ENCODE data around the gene SCNN1B.

Gene SCNN1B

DNA sequence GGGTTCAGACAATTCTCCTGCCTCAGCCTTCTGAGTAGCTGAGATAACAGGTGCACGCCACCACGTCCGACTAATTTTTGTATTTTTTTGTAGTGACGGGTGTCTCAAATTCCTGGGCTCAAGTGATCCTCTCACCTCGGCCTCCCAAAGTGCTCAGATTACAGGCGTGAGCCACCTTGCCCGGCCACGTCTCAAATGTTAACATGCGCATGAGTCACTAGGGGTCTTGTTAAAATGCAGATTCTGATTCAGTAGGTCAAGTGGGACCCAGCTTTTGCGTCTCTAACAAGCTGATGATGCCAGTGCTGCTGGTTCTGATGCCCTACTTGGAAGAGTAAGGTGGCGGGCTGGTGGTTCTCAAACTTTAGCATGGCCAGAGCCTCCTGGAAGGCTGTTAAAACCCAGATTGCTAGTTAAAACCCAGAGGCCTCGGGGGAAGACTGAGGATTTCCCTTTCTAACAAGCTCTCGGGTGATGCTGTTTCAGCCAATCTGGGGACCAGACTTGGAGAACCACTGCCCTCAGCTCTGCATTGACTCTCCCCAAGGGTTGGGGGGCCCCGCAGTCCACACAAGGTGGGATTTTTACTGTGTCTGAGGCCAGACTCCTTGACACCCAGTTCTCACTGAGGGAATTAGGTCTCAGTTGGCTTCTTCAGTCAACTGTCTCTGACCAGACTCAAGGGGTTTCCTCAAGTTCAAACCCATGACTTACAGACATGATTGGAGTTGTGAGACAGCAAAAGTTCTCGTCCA, 17.9 kb downstream of the SCNN1B start:
- in situ Hi-C loops (cut with MboI; ENCODE audit: low sequenced_read_pairs): no loop called here

DNA sequence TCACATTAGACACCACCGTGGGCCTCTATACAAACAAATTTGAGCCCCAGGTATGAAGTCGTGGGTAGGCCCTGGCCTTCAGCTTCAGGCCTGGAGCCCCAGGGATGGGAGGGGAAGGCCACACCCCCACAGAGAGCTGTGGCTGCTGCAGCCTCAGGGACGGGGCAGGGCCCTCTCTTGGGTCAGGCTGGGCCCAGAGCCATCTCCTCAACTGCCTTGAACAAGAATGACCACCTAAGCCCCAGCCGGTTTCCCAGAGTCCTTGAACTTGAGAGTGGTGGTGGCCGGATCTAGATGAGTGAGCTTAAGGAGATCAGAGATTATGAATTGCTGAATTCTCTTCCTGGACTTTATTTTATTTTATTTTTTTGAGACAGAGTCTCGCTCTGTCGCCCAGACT, 18.6 kb downstream of the SCNN1B start:
- in situ Hi-C loops (cut with MboI; ENCODE audit: low sequenced_read_pairs): no loop called here

DNA sequence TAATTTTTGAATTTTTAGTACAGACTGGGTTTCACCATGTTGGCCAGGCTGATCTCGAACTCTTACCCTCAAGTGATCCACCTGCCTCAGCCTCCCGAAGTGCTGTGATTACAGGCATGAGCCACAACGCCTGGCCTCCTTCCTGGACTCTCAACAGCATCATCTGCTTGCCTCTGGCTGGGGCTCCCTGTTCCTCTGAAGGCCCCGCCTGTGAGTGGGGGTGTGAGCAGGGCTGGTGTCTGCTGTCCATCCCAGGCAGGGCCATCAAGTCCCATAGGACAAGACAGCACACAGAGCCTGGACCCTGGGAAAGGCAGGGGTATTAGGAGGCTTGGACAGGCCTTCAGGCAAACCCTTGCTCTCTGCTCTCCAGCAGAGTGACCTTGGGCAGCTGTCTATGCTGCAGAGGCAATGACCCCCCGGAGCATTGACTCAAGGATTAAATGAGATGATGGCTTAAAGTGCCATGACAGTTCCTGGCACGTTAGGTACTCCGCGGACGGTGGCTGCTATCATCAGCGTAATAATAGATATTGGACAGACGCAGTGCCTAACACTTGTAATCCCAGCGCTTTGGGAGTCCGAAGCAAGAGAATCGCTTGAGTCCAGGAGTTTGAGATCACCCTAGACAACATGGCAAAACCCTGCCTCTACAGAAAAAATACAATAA, 19.2 kb downstream of the SCNN1B start:
- in situ Hi-C loops (cut with MboI; ENCODE audit: low sequenced_read_pairs): no loop called here

DNA sequence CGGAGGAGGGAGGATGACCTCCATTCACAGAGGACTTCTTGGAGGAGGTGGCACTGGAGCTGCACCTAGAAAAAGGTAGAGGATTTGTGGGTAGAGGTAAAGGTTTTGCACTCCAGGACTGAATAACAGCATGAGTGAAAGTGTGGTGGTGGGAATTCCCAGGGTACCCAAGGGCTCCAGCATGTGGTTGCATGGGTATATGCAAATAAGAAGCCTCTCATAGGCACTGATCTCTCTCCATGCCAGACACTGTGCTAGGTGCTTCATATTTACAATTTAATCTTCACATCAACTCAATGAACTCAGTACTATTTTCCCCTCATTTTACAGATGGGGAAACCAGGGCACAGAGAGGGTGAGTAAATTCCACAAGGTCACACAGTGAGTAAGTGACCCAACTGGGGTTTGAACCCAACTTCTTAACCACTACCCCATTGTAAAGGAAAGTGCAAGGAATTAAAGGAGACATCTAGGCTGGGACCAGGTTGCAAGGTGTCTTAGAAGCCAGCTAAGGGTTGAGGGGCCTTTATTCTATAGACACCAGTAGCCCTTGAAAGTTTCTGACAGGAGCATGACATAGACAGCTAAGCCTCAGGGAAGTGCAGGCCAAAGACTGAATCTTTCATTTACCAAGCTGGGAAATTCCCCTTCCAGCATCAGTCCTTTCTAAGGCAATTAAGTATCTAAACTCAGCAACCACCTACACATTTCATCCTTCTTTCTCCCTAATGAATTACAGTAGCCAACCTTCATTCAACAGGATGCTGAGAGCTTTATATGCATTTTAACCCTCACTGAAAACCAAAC, 21.3 kb downstream of the SCNN1B start:
- in situ Hi-C loops (cut with MboI; ENCODE audit: low sequenced_read_pairs): no loop called here

DNA sequence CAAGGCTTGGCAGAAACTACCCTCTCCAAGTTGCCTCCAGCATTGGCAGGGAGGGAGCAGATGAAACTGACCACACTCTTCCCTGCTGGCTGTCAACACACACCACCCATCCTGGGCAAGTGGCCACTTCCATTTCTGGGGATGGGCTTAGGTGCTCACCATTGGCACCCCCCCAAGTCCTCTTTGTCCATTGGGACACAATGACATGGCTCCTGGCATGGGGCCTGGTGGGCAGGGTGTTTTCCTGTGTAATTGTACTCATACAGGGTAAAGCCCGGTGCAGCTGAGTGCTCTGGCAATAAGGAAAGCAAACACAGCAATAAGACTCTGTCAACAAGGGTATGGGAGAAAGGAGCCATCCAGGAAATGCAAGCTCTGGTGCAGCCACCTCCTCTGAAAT, 22.6 kb downstream of the SCNN1B start:
- in situ Hi-C loops (cut with MboI; ENCODE audit: low sequenced_read_pairs): no loop called here

DNA sequence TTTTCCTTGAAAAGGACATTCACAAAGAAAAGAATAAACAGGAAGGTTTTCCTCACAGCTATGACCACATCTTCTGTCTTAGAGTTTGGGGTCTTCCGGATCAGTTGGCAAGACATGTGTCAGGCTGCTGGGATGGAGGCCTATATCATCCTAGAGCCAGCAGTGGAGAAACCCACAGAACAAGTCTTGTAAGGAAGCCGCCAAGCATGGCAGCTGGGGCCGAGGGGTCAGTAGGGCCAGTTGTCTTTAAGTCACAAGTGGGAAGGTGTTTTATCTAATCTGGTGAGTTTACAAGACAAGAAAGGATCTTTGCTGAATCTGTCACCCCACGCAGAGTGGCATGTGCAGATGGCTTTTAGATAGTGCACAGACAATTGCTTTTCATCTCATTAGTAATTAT, 25.7 kb downstream of the SCNN1B start:
- in situ Hi-C loops (cut with MboI; ENCODE audit: low sequenced_read_pairs): no loop called here

DNA sequence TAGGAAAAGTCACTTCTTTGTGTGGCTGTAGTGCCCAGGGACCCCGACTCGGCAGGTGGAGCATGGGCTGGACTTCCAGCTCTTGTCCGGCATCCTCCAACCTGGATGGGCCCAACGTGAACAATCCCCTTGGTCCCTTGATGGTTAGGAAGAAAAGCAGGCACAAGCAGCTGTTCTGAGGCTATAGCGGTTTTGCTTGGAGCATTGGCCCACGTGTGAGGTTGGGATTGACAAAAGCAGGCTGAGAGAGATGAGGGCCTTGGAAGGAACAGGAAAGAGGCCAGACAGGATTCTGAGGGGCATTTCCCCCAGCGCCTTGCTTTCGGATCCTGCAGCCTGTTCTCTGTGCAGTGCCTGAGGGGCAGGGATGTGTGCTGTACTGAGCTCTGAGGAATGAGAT, 28.1 kb downstream of the SCNN1B start:
- in situ Hi-C loops (cut with MboI; ENCODE audit: low sequenced_read_pairs): no loop called here

DNA sequence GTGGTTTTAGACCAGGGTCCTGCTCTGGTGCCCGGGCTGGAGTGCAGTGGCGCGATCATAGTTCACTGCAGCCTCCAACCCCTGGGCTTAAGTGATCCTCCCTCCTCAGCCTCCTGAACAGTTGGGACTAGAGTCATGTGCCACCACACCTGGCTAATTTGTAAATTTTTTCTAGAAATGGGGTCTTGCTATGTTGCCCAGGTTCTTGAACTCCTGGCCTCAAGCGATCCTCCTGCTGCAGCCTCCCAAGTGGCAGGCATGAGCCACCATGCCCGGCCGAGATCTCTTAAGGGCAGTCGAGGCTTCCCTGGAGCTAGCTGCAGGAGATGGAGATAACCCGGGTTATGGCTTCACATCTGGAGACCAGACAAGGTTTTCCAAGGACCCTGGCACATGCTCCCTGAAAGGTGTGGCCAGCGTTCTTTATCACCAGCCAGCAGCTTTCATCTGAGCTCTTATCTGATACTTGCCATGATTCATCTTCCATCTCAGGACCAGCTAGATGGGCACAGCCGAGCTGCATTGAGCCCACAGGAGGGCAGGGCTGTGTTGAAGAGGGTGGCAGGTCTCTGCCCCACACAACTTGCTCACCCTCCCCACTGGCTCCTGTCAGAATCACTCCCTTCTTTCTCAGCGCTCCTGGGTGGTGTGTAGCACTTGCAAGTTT, 28.6 kb downstream of the SCNN1B start:
- in situ Hi-C loops (cut with MboI; ENCODE audit: low sequenced_read_pairs): no loop called here

DNA sequence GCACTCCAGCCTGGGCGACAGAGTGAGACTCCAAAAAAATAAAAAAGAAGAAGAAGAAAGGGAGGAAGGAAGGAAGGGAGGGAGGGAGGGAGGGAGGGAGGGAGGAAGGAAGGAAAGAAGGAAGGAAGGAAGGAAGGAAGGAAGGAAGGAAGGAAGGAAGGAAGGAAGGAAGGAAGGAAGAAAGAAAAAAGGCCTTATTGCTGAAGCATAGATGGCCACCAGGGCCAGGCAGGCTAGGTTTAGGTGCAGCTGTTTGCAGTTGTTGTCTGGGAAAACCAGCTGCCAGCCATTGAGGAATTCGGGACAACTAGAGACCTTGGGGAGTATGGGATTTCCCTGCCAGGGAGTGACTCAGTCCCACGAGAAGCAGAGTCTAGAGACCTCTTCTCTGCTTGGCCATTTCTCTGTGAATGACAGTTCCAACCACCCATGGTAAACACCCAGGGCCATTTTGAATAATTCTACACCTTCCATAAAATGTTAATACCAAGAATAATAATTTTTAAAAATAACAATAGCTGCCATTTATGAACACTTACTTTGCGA, 31.0 kb downstream of the SCNN1B start:
- in situ Hi-C loops (cut with MboI; ENCODE audit: low sequenced_read_pairs): no loop called here

DNA sequence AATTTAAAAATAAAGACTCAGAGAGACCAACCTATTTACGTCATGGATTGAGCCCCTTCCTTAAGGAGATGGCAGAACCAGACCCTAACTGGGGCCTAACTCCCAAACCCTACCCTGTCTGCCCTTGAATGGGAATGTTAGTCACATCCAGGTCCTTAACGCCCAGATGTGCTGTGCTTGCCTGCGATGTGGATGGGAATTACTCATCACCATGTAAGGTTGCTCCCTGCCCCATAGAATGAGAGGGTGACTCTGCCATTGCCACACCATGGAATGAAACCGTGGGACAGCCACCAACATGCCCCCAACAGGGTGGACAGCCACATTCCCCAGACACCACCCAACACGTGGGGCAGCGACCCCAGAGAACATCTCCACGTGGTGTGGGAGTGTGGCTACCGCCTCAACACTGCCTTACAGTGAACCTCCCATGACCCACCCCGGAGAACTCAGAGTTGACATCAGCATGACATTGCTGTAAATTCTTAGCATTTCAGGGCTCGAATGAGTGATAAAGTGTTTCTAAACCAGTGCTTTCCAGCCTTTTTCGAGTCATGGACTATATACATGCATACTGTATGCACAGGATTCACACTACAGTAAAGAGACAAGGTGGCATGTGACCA, 31.8 kb downstream of the SCNN1B start:
- in situ Hi-C loops (cut with MboI; ENCODE audit: low sequenced_read_pairs): no loop called here

DNA sequence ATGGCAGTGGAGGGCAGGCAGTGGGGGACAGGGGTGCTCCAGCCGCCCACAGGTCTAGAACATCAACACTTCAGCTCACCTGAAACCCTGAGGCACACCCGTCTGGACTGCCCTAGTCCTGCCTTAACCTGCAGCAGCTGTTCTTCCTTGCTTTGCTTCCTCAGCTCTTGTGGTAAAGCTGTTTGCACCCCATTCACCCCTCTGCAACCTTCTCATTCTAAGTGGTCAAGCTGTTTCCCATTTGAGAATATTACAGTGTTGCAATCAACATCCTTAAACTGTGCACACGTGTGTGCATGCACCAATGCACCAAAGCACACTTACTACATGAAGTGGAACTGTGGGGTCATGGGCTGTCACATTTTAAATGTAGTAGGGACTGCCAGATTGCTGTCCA, 32.4 kb downstream of the SCNN1B start:
- in situ Hi-C loops (cut with MboI; ENCODE audit: low sequenced_read_pairs): no loop called here

DNA sequence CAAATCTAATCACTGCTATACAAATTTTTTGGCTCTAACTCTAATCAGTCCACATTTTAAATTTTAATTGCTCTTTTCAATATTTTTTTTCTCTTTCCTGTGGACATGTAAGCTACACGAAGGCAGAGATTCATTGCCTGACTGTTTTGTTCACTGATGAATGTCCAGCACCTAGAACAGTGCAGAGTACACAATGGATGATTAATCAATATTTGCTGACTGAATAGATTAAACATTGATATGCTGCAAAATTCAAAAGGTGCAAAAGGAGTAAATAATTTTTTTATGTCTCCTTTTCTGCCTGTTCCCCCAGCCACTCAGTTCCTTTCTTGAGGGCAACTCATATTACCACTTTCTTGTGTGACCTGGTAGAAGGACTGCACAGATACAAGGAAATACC, 32.8 kb downstream of the SCNN1B start:
- in situ Hi-C loops (cut with MboI; ENCODE audit: low sequenced_read_pairs): no loop called here

DNA sequence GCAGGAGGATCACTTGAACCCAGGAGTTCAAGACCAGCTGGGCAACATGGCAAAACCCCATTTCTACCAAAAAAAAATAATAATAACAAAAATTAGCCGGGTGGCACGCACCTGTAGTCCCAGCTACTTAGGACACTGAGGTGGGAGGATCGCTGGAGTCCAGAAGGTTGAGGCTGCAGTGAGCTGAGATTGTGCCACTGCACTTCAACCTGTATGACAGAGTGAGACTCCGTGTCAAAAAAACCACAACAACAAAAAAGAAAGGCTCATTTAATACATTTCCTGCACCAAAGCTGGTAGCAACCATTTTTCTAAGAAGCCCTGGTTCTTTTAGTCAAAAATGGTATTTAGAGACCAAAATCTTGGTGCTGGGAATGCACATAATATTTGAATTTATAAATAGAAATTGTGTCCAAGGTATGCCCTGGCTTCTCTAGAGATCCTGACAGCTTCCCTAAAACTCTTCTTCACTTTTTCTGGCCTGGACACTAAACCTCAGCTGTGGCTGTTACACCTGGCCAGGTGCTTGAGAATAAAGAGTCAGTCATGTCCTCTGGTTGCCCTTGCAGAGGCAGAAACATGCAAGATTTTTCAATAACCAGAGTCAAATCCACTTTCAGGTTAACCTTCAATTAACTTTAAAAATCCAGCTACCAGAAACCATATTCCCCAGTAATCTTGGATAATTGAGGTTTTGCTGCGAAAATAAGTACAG, 35.9 kb downstream of the SCNN1B start:
- in situ Hi-C loops (cut with MboI; ENCODE audit: low sequenced_read_pairs): no loop called here

DNA sequence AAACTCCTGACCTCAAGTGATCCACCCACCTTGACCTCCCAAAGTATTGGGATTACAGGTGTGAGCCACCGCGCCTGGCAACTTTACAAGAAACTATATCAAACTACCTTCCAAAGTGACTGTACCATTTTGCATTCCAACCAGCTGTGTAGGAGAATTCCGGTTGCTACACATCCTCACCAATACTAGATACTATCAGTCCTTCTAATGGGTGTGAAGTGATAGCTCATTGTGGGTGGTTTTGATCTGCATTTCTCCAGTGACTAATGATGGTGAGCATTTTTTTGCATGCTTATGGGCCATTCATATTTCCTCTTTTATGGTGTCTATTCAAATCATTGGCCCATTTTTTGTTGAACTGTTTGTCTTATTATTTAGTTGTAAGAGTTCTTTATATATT, 37.7 kb downstream of the SCNN1B start:
- in situ Hi-C loops (cut with MboI; ENCODE audit: low sequenced_read_pairs): no loop called here

DNA sequence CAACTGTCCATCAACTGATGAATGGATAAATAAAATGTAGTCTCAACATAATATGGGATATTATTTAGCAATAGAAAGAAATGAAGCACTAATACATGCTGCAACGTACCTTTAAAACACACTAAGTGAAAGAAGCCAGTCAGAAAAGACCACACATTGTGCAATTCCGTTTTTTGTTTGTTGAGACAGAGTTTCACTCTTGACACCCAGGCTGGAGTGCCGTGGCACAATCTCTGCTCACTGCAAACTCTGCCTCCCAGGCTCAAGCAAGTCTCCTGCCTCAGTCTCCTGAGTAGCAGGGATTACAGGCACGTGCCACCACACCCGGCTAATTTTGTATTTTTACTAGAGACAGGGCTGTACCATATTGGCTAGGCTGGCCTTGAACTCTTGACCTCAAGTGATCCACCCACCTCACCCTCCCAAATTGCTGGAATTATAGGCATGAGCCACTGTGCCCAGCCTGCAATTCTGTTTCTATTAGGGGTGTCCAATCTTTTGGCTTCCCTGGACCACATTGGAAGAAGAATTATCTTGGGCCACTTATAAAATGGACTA, 40.1 kb downstream of the SCNN1B start:
- in situ Hi-C loops (cut with MboI; ENCODE audit: low sequenced_read_pairs): no loop called here

DNA sequence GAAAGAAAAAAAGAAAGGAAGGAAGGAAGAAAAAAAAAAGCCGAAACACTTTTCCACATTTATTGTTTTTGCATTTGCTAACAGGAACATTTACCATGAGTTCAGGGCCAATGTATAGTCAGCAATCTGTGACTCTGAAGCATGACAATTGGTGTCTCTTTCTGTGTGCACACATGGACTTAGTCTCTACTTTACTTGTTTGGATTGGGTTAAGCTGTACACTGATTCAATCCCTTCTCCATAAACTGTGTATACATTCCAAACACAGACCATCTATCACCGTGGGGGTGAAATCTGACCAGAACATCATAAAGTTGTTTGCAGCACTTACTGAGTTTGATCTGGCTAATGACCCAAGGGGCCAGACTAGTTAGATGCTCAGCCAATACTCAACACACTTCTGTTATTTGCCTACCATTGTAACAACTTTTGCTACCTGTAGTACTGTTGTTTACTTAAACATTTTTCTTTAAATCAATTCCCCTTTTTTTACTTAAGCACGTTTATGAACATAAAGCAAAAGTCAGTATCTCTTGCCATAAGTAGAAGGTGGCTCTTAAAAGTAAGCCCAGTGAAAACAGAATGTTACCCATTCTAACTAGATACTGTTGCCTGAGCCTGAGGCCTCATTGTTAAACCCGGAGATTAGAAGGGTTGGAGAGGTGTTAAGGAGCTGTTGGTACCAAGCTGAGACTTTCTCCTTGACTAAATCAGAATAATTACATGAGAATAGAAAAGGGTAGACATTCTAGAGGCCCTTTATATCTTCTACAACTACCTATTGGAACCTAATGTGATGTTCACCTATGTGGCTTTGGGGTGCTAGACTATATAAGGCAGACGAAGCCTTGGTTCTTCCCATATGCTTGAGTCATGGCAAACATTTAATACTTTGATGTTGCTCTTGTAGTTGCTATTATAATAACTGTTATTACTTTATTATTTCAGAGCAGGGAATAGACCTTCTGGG, 41.8 kb downstream of the SCNN1B start:
- in situ Hi-C loops (cut with MboI; ENCODE audit: low sequenced_read_pairs): no loop called here

DNA sequence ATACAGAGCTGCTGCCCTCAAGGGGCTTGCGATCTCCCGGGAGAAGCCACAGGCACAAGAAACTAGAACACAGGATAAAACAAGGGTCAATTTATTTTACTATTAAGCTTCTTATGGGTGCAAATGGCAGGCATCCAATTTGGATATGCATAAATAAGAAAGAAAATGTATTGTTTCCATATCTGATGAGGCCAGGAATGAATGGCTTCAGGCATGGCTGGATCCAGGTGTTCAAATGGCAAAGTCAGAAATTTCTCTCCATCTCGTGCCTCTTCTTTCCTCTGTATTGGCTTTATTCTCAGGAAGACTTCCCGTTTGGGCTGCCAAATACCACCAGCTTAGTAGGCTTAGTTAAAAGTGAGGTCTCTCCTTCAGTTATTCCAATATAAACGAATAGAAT, 43.1 kb downstream of the SCNN1B start:
- in situ Hi-C loops (cut with MboI; ENCODE audit: low sequenced_read_pairs): no loop called here
